ENCODE results near the gene LPP. TPM values are rescaled to one million over a fixed set of nuclear protein-coding genes. Genes with fewer than 3 reads are reported as not detected.

The LPP gene
- polyA plus RNA-seq, 1 experiment, result 60.0 TPM

DNA sequence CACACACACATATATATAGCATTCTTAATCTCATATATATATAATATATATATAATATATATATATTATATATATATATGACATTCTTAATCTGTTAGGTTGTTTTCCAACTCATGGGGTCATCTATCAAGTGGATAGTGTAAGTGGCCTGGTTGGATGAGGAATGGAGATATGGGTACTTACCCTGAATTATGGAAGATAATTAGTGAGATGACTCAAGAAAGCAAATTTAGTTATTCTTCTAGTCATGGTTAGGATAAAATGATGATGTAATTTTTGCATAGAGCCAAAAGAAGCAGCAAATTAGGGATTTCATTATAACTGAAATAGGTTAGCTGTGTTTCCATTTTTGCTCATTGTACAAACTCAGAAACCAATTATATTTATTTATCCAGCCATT is 448.2 kb downstream of the LPP start:
- ChIA-PET POLR2A (no interaction called here), CTCF (no interaction called here)
- H3K36me3 ChIP-seq (ENCODE audit: control insufficient read depth, insufficient read depth, low read length), result no peaks in the 10 kb centered on the region

DNA sequence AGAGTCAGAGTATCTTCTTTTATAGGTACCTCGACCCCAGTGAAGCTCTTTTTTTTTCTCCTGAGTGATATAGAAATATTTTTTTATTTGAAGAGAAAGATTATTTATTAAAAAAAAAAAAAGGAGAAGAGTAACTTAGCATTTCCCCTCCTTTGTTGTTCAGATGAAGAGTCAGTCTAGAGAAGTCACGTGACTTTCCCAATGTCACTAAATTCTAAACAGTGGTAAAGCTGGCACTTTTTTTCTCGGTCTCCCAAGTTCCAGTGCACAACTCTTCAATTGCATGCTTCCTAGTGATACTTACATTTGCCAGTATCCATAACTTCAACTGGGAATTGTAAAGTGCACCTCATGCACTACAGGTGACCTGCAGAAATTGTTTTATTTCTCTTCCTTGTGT is 448.7 kb downstream of the LPP start:
- ChIA-PET CTCF (no interaction called here), POLR2A (interaction anchor here (0.7 kb wide), 1 partner anchor 349 kb away, joined by 9 read pairs; no protein-coding TSS in a partner anchor)
- Histone ChIP-seq H3K27me3 (ENCODE audit: control insufficient read depth, insufficient read depth, low read length) (no peaks in the 10 kb centered on the region), H3K4me3 (ENCODE audit: low read depth, low read length) (no peak overlapping the region), H3K36me3 (ENCODE audit: control insufficient read depth, insufficient read depth, low read length) (no peaks in the 10 kb centered on the region)
- DNase-seq (ENCODE audit: low read depth), result no peak
- TF ChIP-seq, protein P1, sequence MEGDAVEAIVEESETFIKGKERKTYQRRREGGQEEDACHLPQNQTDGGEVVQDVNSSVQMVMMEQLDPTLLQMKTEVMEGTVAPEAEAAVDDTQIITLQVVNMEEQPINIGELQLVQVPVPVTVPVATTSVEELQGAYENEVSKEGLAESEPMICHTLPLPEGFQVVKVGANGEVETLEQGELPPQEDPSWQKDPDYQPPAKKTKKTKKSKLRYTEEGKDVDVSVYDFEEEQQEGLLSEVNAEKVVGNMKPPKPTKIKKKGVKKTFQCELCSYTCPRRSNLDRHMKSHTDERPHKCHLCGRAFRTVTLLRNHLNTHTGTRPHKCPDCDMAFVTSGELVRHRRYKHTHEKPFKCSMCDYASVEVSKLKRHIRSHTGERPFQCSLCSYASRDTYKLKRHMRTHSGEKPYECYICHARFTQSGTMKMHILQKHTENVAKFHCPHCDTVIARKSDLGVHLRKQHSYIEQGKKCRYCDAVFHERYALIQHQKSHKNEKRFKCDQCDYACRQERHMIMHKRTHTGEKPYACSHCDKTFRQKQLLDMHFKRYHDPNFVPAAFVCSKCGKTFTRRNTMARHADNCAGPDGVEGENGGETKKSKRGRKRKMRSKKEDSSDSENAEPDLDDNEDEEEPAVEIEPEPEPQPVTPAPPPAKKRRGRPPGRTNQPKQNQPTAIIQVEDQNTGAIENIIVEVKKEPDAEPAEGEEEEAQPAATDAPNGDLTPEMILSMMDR (IDR thresholded peaks at IDR 0.05; ENCODE audit: insufficient read depth, low read depth, low read length), result no peak

More for the DNA sequence above, 448.2 kb downstream of the LPP start:
- Histone ChIP-seq H3K4me3 (ENCODE audit: low read depth, low read length) (no peak overlapping the region), H3K27me3 (ENCODE audit: control insufficient read depth, insufficient read depth, low read length) (no peaks in the 10 kb centered on the region)
- TF ChIP-seq, protein P1 (IDR thresholded peaks at IDR 0.05; ENCODE audit: insufficient read depth, low read depth, low read length), result no peak
- DNase-seq (ENCODE audit: low read depth), result no peak

DNA sequence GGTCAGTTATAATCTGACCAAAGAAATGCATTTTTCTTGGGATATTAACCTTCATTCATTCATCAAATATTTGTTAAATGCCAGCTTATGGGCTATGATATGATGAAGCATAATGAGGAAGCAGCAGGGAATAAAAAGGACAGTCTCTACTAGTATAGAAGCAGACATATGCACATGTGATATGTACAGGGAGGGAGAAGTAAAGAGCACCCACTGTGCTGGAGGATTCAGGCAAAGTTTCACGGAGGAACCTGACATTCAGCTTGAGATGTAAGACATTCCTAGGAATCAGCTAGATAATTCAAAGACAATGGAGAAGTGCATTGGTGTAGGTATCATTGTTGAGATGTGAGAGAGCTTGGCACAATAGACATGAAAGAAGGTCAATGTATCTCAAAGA is 450.7 kb downstream of the LPP start:
- Histone ChIP-seq H3K27me3 (ENCODE audit: control insufficient read depth, insufficient read depth, low read length) (no peaks in the 10 kb centered on the region), H3K36me3 (ENCODE audit: control insufficient read depth, insufficient read depth, low read length) (peaks cover 5% of the 10 kb centered on the region), H3K4me3 (ENCODE audit: low read depth, low read length) (no peak overlapping the region)
- TF ChIP-seq, protein P1 (IDR thresholded peaks at IDR 0.05; ENCODE audit: insufficient read depth, low read depth, low read length), result no peak
- POLR2A ChIA-PET, result no interaction called here
- DNase-seq (ENCODE audit: low read depth), result no peak
- CTCF ChIA-PET, result no interaction called here

DNA sequence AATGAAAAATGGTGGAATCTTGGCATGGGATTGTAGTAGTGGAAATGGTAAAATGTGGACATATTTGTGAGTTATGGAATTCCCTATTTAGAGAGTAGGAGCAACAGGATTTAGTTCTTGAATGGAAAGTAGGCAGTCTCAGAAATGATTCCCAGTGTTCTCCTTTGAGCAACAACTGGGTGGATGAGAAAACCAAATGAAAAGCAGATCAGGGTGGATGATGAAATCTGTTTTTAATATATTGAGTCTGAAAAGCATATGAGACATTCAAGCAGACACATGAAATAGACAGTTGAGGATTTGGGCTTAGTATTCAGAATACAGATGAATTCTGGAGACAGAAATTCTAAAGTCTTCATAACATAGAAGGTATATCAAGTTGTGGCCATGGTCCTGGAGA is 451.3 kb downstream of the LPP start:
- Histone ChIP-seq H3K4me3 (ENCODE audit: low read depth, low read length) (no peak overlapping the region), H3K27me3 (ENCODE audit: control insufficient read depth, insufficient read depth, low read length) (no peaks in the 10 kb centered on the region), H3K36me3 (ENCODE audit: control insufficient read depth, insufficient read depth, low read length) (peaks cover 7% of the 10 kb centered on the region)
- ChIA-PET CTCF (no interaction called here), POLR2A (no interaction called here)
- TF ChIP-seq, protein P1 (IDR thresholded peaks at IDR 0.05; ENCODE audit: insufficient read depth, low read depth, low read length), result no peak
- no peak for DNase-seq (ENCODE audit: low read depth)

DNA sequence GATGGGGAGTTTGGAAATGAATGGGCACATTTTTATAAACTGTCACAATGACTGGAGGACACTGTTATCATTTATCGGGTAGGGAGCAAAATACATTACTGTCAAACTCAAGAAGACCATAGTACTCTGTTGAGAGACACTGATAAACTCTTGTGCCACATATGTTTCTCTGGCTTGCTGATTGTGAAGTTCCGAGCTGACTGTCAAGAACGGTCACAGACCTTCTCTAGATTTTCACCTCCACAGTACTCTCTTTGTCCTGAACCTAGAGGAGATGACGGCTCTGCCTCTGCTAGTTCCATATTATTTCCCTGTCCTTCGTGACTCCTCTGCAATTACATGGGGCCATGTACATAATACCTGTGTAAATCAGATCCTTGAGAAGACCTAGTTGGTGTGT is 451.9 kb downstream of the LPP start:
- no peaks in the 10 kb centered on the region for H3K27me3 ChIP-seq (ENCODE audit: control insufficient read depth, insufficient read depth, low read length)
- no peak for DNase-seq (ENCODE audit: low read depth)
- no peak overlapping the region for H3K4me3 ChIP-seq (ENCODE audit: low read depth, low read length)
- CTCF ChIA-PET, result no interaction called here
- POLR2A ChIA-PET, result no interaction called here
- H3K36me3 ChIP-seq (ENCODE audit: control insufficient read depth, insufficient read depth, low read length), result peaks cover 8% of the 10 kb centered on the region
- TF ChIP-seq, protein P1 (IDR thresholded peaks at IDR 0.05; ENCODE audit: insufficient read depth, low read depth, low read length), result no peak
